Hematopoietic multipotent progenitor cell treated with erythropoietin and hydrocortisone succinate and interleukin-3 and kit ligand, for 4 days (in vitro differentiated cells): ENCODE results near the gene TTLL8.

ENCODE experiments used
- DNase-seq: peaks from one replicate; pipeline ENCODE4 v3.0.0-alpha.2; 2015

Gene TTLL8

GRCh38 chr22:49979587-49980264 lies 78.4 kb downstream of the TTLL8 start:
- DNase-seq, result peak; percentile 78

GRCh38 chr22:49977578-49977977 lies 80.5 kb downstream of the TTLL8 start:
- DNase-seq, result no peak

GRCh38 chr22:49976439-49977175 lies 81.5 kb downstream of the TTLL8 start:
- no peak for DNase-seq

GRCh38 chr22:49975543-49976389 lies 82.3 kb downstream of the TTLL8 start:
- peak; percentile 40 for DNase-seq

- DNase-seq, result no peak
Measured at GRCh38 chr22:49973018-49973961, 84.8 kb downstream of the TTLL8 start.

- no peak for DNase-seq
Measured at GRCh38 chr22:49972163-49973017, 85.7 kb downstream of the TTLL8 start.

- peak; percentile 65 for DNase-seq
Measured at GRCh38 chr22:49971232-49972162, 86.6 kb downstream of the TTLL8 start.

GRCh38 chr22:49970528-49971231 lies 87.4 kb downstream of the TTLL8 start:
- peak; percentile 99 for DNase-seq

- no peak for DNase-seq
Measured at GRCh38 chr22:49969751-49970527, 88.2 kb downstream of the TTLL8 start.

GRCh38 chr22:49968831-49969661 lies 89.1 kb downstream of the TTLL8 start:
- DNase-seq, result no peak
